H1 (cell line): ENCODE data around the gene RGL3. TPM values are rescaled to one million over a fixed set of nuclear protein-coding genes. Genes with fewer than 3 reads are reported as not detected.

Experiments
- ATF2 ChIP-seq: IDR thresholded peaks from 2 replicates; pipeline ENCODE4 v1.6.1; 2012; ENCODE audit warnings: low read length, inconsistent platforms
- BRCA1 ChIP-seq: IDR thresholded peaks from 2 replicates; pipeline ENCODE4 v1.6.1; 2012; ENCODE audit warnings: low read depth, low read length, improper control_type of control experiment
- CEBPB ChIP-seq: IDR thresholded peaks from 2 replicates; pipeline ENCODE4 v1.6.1; 2012; ENCODE audit warnings: low read depth, low read length
- EZH2 ChIP-seq: fragments of 200-600 bp; sonication (generic); IDR thresholded peaks from 2 replicates; pipeline ENCODE4 v1.7.1; 2012; ENCODE audit warnings: low read depth, mild to moderate bottlenecking, moderate library complexity, low read length, inconsistent platforms; ENCODE audit not compliant: severe bottlenecking
- RFX5 ChIP-seq: IDR thresholded peaks from 2 replicates; pipeline ENCODE4 v1.6.1; 2011; ENCODE audit warnings: low read depth, low read length, improper control_type of control experiment, borderline replicate concordance
- SIRT6 ChIP-seq: IDR thresholded peaks from one replicate; pipeline ENCODE4 v1.7.1; 2012; ENCODE audit warnings: low read length, inconsistent platforms
- SIX5 ChIP-seq: IDR thresholded peaks from 2 replicates; pipeline ENCODE4 v1.6.1; 2011; ENCODE audit warnings: mild to moderate bottlenecking, low read depth, low read length
- TAF1 ChIP-seq: IDR thresholded peaks from 2 replicates; pipeline ENCODE4 v1.6.1; 2011; ENCODE audit warnings: mild to moderate bottlenecking, low read depth, low read length
- polyA plus RNA-seq, 7 experiments: library from polyadenylated mRNA; depleted of rRNA in 3 of 7; stranded (reverse) in 5 of 7; unstranded in 2 of 7; fragments of >200 nt in 5 of 7; fragments of 200-250 nt in 2 of 7; gene quantifications; 1 replicate in 5 of 7; 2 replicates in 1 of 7; 4 replicates in 1 of 7; pipeline versions ENCODE4 v1.2.1 to v1.2.3, GENCODE V29; 2011 to 2013; ENCODE audit warnings: missing spikeins in 2 of 7, mixed read lengths in 2 of 7
- total RNA-seq: library from RNA; stranded (reverse); fragmentation: NEBNext Ultra II Directional; extraction: Animal tissue kit (Norgen Biotek cat#: 25700); gene quantifications from 2 replicates; pipeline ENCODE4 v1.2.1, GENCODE V29; 2021

RGL3 gene
- total and polyA plus RNA-seq, 2 of the 8 experiments (the other 6 are each of a cell fraction or from before 2014, with no cell fraction given) = 36.9 to 40.9 TPM

GRCh38 chr19:11420429-11421370 is 1.6 kb upstream of the RGL3 start (continued):
- TF ChIP-seq ATF2 (no peak), BRCA1 (no peak), EZH2 (peak; percentile 22), SIRT6 (no peak), SIX5 (no peak), CEBPB (peak; percentile 99), TAF1 (no peak), RFX5 (no peak)
